SU-DHL-6 (cell line): ENCODE measurements around the gene CD52.

Experiments
- CTCF ChIP-seq: fragments of 200-600 bp; sonication (generic); IDR thresholded peaks from one replicate; pipeline ENCODE4 v1.5.1; 2017; ENCODE audit warnings: antibody characterized with exemption, mild to moderate bottlenecking, low read length, moderate library complexity; ENCODE audit not compliant: insufficient read depth, poor library complexity, severe bottlenecking
- EZH2phosphoT487 ChIP-seq: fragments of 200-600 bp; sonication (generic), shearing (Covaris generic); conservative IDR thresholded peaks from 2 replicates; pipeline ENCODE4 v1.6.1; 2018; ENCODE audit warnings: mild to moderate bottlenecking, antibody characterized with exemption, low read length, moderate library complexity, mixed read lengths

GRCh38 chr1:26296340-26297056 lies 21.3 kb upstream of the CD52 start:
- TF ChIP-seq CTCF (no peak), EZH2phosphoT487 (no peak)
